ENCODE results near the gene MCCC2.
"Not testable (repeated sequence)": the region's sequence is repeated elsewhere in the genome, so short reads cannot be mapped to it uniquely, and the experiment has no call there.

MCCC2 gene

DNA sequence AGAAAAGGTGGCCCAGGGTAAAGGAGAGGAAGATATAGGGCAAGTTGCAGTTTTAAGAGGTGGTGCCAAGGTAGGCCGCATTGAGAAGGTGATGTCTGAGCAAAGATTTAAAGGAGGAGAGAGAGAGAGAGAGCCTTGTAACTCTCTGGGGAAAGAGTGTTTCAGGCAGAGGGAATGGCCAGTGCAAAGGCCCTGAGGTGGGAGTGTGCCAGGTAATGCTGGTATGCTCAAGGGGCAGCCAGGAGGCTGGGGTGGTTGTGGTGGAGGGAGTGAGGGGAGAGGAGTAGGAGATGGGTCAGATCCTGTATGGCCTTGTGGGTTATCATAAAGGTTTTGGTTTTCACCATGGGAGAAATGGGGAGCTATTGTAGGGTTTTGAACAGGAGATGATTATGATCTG, 9.9 kb downstream of the MCCC2 start:
- DNase-seq (ENCODE audit: low spot score) = no peak

DNA sequence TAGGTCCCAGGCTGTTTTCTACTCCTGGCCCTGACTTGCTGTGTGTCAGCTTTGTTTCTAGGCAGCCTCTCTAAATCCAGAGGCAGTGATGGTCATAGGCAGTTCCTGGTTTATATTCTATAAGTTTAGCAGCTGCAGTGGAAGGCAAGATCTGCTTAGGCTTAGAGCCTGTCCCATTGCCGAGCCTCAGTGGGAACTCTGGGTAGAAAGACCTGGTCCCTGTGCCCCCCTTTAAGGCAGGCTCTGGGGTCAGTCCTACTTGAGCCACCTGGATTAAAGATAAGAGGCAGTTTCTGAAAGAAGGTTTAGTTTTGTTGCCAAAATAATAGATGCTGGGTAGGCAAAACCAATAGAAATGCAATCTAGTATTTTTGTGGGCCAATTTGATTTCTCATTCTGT, 13.6 kb downstream of the MCCC2 start:
- no peak for DNase-seq (ENCODE audit: low spot score)

DNA sequence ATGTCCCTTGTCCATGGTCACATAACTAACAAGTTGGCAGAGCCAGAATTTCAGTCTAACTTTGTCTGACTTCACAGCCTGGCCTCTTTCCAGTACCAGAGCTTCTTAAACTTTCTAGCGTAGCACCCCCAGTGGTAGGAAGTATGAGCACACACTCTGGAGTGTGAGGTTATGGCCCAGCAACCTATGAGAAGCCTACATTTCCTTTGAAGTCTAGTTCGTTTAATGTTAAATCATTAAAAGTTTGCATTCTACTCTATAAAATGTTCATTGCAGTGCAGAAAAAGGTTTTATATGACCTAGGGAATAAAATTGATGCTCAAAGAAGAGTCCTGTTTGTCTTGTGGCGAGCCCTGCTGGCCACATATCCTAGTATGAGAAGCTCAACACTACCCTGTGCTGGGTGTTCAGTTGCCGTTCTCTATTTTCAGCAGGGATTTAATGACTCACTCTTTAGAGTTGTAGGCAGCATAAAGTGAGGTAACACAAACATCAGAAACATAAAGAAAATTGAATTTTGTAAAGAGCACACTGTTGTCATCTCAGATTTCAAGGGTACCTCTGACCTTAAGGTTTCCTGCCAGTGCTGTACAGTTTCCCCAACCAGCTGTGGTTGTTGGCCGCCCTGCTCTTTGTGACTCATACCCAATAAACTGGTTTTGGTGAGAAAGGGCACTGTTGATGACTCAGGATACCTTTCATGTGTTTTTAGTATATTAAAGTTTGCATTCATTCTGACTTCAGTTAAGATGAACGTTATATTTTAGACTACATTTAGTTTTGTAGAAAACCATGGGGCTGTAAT, 14.3 kb downstream of the MCCC2 start:
- DNase-seq (ENCODE audit: low spot score) = peak; percentile 92

DNA sequence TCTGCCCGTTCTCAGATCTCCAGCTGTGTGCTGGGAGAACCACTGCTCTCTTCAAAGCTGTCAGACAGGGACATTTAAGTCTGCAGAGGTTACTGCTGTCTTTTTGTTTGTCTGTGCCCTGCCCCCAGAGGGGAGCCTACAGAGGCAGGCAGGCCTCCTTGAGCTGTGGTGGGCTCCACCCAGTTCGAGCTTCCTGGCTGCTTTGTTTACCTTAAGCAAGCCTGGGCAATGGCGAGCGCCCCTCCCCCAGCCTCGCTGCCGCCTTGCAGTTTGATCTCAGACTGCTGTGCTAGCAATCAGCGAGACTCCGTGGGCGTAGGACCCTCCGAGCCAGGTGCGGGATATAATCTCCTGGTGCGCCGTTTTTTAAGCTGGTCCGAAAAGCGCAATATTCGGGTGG, 22.8 kb downstream of the MCCC2 start:
- DNase-seq (ENCODE audit: low spot score) = not testable (repeated sequence)

DNA sequence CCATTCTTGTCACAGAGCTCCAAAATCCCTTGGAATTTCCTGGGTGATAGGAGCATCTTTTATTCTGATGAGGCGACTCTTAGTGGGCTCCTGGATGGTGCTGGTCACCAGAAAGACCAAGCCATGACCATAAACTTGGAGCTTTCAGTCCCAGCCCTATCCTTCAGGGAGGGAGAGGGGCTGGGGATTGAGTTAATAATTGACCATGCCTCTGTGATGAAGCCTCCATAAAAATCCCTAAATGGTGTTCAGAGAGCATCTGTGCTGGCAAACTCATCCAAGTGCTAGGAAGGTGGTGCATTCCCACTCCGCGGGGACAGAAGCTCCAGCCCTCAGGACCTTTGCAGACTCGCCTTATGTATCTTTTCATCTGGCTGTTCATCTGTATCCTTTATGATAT, 28.7 kb downstream of the MCCC2 start:
- no peak for DNase-seq (ENCODE audit: low spot score)

DNA sequence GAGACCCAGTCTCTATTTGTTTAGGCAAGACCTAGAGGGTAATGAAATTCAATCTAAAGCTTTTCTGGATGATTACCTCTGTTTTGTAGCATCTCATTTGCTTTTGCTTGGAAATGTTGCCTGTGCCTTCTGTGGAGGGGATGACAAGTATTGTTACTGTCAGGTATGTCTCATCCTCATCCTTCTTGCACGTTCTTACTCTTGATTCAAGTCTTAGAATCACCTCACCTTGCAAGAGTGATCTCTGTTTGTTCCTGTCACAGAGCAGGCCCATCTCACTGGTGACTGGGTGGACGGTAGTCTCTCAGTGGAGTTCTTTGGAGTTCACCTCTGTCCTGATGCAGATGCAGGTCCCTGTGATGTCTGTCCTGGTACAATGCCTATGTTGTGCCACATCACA, 33.5 kb downstream of the MCCC2 start:
- DNase-seq (ENCODE audit: low spot score) = no peak

DNA sequence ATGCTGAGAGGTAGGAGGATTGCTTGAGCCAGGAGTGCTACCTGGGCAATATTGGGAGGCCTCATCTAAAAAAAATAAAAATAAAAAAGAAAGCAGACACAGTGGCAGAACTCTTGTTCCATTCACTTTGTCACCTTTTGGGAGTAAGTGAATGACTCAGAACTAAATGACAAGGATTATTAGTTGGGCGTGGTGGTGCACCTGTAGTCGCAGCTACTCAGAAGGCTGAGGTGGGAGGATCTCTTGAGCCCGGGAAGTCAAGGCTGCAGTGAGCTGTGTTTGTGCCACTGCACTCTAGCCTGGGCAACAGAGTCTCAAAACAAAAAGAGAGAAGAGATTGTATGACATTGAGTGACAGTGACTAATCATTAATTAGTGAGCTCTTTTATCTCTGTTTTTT, 34.1 kb downstream of the MCCC2 start:
- no peak for DNase-seq (ENCODE audit: low spot score)

DNA sequence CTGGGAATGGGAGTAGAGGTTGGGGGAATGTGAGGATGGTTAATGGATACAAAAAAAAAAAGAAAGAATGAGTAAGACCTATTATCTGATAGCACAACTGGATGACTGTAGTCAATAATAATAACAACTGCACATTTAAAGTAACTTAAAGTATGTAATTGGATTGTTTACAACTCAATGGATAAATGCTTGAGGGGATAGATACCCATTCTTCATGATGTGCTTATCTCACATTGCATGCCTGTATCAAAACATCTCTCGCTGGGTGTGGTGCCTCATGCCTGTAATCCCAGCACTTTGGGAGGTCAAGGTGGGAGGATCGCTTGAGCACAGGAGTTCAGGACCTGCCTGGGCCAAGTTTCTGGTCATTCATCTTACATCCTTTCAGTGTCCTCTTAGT, 34.6 kb downstream of the MCCC2 start:
- DNase-seq (ENCODE audit: low spot score) = no peak

DNA sequence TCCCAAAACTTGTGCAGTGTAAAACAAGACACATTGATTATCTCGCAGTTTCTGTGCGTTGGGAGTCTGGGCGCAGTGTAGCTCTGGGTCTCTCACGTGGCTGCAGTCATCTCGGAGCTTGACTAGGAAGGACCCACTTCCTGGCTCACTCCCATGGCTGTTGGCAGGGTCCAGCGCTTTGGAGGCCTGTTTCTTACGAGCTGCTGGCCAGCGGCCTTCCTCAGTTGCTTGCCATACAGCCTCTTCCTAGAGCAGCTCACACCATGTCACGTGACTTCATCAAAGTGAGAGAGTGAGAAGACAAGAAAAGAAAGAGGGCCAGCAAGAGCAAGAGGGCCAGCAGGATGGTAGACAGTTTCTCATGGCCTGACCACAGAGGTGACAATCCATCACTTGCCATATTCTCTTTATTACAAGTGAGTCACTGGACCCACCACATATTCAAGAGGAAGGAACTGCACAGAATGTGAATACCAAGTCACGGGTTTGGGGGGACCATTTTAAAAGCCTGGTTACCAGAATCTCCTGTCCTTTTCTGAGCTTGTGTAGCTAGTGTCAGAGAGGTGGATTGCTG, 36.2 kb downstream of the MCCC2 start:
- no peak for DNase-seq (ENCODE audit: low spot score)

DNA sequence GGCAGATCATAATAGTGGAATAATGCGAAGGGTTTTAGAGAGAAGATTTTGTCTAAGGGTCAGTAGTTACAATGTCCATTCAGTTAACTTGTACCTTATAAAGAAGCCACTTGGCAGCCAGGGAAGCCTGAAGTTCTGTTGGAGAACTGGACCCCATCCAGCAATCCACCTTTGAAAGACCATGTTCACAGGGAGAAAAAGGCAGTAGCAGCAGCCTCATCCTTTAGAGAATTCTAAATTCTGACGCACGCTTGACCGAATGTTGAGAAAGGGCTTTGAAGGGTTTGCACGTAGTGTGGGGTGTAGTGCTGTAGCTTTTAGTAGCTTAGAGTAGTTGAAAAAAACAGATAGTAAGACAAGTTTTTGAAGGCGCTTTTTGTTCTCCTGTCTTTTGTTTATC, 42.8 kb downstream of the MCCC2 start:
- no peak for DNase-seq (ENCODE audit: low spot score)

DNA sequence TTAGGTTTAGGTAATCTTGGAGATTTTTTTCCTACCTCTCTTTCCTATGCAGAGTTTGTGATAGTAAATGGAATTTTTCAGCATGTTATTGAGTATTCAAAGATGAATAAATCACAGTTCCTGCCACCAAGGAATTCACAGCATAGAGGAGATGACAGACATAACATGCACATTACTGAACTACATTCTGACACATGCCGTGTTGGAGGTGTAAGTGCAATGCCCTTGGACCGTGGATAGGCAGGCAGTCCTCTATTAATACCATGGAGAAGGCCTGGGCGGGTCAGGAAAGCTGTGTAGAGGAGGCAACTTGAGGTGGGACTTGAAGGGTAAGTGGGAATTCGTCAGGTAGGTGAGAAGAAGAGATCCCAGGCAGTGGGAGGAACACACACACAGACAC, 43.9 kb downstream of the MCCC2 start:
- DNase-seq (ENCODE audit: low spot score) = no peak

DNA sequence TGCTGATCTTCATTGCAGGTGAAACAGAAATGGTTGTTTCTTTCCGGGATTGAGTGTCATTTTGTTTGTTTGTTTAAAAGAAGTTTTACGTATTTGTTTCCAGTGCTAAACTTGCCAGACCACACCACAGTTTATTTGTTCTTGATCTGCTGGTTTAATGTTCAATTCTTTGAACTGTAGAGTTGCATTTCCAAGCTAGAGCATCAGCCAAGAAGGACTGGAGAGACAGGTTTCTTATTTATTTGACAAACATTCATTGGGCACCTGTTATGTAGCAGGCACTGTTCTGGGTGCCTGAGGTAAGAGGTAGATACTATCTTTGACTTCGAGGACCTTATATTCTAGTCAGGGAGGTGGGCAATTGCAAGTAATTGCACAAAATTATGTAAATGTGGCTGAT, 45.0 kb downstream of the MCCC2 start:
- no peak for DNase-seq (ENCODE audit: low spot score)

DNA sequence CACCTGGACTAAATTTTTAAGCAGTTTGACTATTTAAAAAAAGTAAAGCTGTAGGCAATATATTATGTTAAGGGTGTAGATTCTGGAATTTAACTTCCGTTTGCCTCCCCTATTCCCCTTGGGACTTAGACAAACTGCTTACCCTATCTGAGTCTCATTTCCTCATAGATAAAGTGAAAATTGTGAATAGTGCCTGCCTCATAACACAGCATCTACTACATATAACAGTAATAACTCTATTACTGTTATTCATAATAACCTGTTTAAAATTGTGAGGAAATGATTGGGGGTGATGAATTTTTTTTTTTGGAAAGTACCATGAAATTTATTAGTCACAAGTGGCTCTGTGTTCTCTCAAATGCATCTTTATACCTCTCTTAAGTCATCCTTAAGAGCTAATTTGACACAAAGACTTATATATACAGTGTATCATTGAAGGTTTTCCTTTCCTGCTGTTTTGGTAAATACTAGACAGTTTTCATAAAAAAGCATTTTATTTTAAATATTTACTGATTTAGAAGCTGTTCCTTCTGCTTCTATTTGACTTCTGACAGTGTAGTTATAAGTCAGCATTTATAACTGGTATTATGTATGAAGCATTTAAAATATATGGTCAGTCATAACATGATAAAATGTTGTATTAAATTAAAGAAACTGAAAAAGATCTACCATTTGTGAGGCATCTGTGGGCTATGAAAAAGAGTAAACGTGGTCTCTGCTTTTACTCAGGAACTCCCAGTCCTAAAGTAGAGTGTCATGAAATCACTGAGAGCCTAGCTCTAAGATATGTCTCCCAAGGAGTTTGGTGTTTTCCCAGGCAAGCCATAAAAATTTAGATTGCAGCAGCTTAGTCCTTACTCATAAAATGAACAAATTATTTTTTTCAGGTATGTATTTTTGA, 46.4 kb downstream of the MCCC2 start:
- DNase-seq (ENCODE audit: low spot score) = no peak

DNA sequence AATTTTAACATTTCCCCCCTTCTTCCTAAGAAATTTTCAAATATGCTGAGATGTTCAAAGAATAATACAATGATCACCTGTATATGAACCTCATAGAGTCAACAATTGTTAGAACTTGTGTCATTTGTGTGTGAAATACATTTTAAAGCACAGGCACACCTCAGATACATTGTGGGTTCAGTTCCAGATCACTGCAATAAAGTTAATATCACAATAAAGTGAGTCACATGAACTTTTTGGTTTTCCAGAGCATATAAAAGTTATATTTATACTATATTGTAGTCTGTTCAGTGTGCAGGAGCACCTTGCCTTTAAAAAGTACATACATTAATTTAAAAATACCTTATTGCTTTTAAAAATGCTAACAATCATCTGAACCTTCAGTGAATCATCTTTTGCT, 50.0 kb downstream of the MCCC2 start:
- DNase-seq (ENCODE audit: low spot score) = no peak

DNA sequence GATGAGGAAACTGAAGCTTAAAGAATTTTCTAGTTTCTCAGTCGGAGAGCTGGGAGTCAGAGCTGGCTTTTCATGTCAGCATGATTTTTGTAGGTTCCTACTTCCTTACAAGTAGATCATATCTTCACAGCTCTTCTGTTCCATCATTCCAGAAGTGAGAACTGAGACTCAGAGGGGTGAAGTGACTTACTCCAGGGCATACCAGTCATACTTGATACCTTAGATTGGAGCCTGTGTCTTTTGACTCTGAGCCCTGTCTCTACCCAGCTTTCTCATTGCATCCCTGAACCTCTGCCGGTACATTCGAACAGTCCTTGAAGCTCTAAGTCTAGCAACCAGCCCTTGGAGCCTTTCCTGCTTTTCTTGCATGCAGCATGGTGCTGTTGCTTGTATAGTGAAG, 53.3 kb downstream of the MCCC2 start:
- DNase-seq (ENCODE audit: low spot score) = no peak

DNA sequence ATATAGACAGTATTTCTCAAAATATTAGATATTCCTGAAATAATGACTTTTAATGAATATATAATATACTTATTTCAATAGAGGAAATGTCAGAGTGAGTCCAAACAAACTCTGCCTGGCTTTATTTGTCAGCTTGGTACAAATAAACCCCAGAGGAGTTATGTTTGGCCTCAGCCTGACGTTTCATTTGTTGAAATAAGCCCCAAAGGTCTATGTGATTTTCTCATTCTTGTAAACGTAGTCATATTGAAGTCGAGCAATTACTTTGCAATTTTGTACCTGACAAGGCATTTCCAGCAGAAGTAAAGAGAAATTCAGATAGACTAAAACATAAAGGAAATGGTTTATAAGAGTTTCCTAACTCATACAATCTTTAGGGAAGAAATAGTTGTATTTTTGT, 57.9 kb downstream of the MCCC2 start:
- no peak for DNase-seq (ENCODE audit: low spot score)

DNA sequence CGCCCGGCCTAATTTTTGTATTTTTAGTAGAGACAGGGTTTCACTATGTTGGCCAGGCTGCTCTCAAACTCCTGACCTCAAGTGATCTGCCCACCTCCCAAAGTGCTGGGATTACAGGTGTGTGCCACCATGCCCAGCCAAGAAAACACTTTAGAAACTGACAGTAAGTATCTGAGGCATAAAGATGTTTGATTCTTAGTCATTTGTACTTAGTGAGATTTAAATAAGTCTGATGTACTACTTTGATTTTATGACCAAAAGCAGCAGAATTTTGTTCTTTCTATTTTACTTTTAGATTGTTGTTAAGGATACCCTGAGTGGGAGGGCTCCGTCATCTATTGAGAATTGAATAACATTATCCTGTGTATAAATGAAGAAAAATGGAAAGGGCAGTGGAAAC, 63.8 kb downstream of the MCCC2 start:
- DNase-seq (ENCODE audit: low spot score) = not testable (repeated sequence)

DNA sequence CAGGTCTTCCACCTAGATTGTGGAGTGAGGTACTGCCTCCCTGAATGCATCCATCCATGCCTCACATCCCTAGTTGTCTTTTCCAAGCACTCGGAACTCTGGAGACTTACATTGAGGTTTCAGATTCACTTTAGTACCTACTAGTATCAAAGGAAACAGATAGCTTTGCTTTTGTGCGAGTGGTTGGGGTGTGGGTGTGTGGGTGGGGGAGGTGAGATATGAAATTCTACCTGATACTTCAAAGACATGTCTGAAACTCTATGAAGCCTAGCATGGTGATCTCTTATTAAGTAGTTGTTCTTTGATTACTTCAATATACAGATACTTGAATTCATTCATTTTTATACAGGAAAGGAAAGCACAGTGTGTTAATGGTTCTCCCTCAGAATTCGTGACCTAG, 64.4 kb downstream of the MCCC2 start:
- DNase-seq (ENCODE audit: low spot score) = no peak

DNA sequence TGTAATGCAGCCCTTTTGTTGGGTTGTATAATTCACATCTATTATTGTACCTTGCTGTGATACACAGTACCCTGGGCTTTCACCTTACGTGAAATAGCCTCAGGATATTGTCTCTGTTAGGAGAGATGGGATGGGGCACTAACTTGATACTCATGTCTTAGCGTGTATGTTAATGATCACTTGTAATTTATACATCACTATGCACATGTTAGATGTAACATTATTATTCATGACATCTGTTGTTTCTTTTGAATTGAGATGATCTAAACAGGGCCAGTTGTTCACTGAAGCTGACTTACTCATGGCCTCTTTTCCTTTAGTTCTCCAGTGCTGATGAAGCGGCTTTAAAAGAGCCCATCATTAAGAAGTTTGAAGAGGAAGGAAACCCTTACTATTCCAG, 65.2 kb downstream of the MCCC2 start:
- DNase-seq (ENCODE audit: low spot score) = no peak

DNA sequence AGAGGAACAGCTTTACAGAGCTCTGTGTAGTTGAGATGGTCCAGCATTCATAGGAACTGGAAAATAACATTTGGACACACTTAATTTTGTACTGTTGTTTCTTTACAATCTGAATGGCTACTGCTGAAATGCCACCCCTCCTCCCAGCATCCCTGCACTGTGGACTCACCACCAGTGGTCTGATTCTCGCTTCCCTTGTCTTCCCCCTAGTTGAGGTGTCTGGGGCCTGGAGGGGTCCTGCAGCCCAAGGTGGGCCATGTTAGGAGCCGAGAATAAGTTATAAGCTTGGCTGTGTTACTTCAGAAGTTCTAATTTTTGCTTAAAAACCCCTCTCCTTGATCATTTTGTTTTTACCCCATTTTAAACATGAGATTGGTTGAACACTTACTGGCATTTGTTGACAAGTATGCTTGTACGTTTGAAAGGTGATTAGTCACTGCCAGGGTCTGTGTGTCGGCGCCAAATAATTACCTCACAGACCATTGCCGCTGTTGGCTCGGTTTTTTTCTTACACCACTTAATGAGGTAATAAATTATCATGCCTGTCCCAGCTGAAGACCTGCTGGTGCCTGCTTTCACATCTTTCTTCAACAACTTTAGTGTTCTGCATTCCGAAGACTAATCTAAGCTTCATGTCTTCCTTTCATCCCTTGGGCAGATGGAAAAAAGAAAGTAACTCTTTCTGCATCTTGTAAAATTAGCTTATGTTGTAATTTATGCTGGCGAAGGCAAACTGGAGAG, 65.8 kb downstream of the MCCC2 start:
- DNase-seq (ENCODE audit: low spot score) = no peak

DNA sequence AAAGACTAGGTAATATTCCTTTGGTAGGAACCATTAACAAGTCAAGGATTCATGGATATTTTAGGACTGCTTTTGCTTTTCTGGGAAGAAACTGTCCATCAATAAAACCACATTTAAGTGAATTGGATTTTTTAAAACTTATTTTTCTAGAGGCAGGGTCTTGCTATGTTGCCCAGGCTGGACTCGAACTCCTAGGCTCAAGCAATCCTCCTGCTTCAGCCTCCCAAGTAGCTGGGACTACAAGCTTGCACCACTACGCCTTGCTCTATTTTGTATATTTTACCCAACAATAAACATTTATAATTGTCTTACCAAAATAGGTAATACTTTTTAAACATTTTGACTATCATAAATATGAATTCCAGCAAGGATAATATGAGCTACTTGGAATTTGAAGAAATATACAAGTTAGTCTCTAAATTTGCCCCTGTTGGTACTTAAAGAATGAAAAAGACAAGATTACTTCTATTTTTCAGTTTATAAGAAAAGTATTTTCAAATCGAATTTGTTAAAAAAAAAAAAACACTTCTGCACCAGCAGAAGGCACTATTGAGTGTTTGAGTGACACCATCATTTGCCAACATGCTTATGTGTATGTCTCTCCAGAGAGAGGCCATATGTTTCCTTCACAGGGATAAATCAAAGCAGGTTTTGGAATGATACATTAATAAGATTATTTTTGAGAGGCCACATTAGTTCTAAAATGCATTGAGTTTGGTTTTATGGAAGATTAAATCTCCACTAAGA, 71.9 kb downstream of the MCCC2 start:
- DNase-seq (ENCODE audit: low spot score) = peak; percentile 44

DNA sequence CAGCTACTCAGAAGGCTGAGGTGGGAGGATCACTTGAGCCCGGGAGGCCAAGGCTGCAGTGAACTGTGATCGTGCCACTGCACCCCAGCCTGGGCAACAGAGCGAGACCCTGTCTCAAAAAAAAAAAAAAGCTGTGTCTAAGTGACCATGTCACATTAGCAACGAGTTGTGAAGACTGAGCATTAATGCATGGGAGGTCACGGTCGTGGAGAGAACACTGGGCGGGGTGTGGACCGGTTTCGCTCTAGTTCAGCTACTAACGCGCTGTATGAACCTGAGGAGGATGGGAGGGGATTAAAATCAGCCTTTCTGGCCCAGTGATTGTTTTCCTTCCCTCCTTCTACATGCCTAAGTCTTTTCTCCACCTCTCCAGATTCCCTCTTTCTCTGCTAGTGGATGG, 75.2 kb downstream of the MCCC2 start:
- DNase-seq (ENCODE audit: low spot score) = no peak

Measured in RKO (cell line).